Osteocyte (in vitro differentiated cells): ENCODE measurements around the gene RAET1E. TPM values are rescaled to one million over a fixed set of nuclear protein-coding genes. Genes with fewer than 3 reads are reported as not detected.
"Not testable (repeated sequence)": the region's sequence is repeated elsewhere in the genome, so short reads cannot be mapped to it uniquely, and the experiment has no call there.

ENCODE experiments used
- DNase-seq: peaks from one replicate; pipeline ENCODE4 v3.0.0; 2021; ENCODE audit warnings: mixed read lengths; ENCODE audit not compliant: unreplicated experiment; ENCODE audit errors: extremely low spot score
- H3K27ac Mint-ChIP-seq: one replicate; pipeline ENCODE4 v1.8.0; 2021; ENCODE audit warnings: mild to moderate bottlenecking, mixed read lengths; ENCODE audit not compliant: unreplicated experiment
- H3K27me3 Mint-ChIP-seq: one replicate; pipeline ENCODE4 v1.8.0; 2021; ENCODE audit warnings: mixed read lengths; ENCODE audit not compliant: unreplicated experiment
- H3K36me3 Mint-ChIP-seq: one replicate; pipeline ENCODE4 v1.8.0; 2021; ENCODE audit warnings: mixed read lengths; ENCODE audit not compliant: unreplicated experiment
- H3K4me1 Mint-ChIP-seq: one replicate; pipeline ENCODE4 v1.8.0; 2021; ENCODE audit warnings: mixed read lengths; ENCODE audit not compliant: unreplicated experiment
- H3K4me3 Mint-ChIP-seq: one replicate; pipeline ENCODE4 v1.8.0; 2021; ENCODE audit warnings: mild to moderate bottlenecking, moderate library complexity, mixed read lengths; ENCODE audit not compliant: unreplicated experiment
- H3K9me3 Mint-ChIP-seq: one replicate; pipeline ENCODE4 v1.8.0; 2021; ENCODE audit warnings: mixed read lengths; ENCODE audit not compliant: unreplicated experiment
- total RNA-seq: library from RNA; stranded (reverse); gene quantifications from 2 replicates; pipeline ENCODE4 v1.2.1, GENCODE V29; 2021
- TF ChIP-seq, protein P1 (sequence below): fragments of 200-600 bp; sonication (generic); IDR thresholded peaks from 2 replicates; pipeline ENCODE4 v1.5.0; 2021; ENCODE audit warnings: antibody characterized with exemption, mild to moderate bottlenecking, moderate library complexity

RAET1E gene
- total RNA-seq, 1 donor from 2014 or later = not detected

DNA sequence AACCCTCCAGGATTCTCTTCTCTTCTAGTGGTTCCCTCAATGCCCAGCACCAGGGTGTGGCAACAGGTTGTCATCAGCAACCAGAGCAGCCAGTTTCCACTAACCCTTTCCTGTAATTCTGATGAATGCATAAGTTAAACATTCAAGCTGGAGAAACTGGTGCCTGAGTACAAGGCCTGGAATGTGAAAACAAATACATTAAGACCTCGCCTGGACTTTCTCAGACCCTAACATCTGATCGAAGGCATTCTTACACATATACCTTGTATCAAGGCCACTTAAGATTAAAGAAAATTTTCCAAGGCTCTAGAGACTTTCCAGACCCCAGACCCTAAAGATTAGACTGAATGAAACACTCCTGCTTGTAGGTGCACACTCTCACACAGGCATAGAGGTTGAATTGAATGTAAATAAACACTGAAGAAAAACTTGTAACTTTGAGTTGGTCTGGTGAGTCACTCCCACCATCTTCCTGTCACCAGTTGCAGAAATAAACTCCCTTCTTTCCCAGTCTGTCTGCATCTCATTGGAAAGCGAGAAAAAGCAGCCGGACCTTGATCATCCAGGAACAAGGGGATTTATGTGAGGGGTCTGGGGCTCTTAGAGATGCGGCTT lies 42.8 kb downstream of the RAET1E start:
- Mint-ChIP-seq H3K4me1 (peaks cover 75% of the 10 kb centered on the region), H3K9me3 (no peaks in the 10 kb centered on the region), H3K27me3 (no peaks in the 10 kb centered on the region), H3K4me3 (peak overlapping the region; percentile 60), H3K36me3 (peaks cover 10% of the 10 kb centered on the region), H3K27ac (peak overlapping the region; percentile 96)
- no peak for DNase-seq
- TF ChIP-seq, protein P1, sequence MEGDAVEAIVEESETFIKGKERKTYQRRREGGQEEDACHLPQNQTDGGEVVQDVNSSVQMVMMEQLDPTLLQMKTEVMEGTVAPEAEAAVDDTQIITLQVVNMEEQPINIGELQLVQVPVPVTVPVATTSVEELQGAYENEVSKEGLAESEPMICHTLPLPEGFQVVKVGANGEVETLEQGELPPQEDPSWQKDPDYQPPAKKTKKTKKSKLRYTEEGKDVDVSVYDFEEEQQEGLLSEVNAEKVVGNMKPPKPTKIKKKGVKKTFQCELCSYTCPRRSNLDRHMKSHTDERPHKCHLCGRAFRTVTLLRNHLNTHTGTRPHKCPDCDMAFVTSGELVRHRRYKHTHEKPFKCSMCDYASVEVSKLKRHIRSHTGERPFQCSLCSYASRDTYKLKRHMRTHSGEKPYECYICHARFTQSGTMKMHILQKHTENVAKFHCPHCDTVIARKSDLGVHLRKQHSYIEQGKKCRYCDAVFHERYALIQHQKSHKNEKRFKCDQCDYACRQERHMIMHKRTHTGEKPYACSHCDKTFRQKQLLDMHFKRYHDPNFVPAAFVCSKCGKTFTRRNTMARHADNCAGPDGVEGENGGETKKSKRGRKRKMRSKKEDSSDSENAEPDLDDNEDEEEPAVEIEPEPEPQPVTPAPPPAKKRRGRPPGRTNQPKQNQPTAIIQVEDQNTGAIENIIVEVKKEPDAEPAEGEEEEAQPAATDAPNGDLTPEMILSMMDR = no peak

- peaks cover 13% of the 10 kb centered on the region for H3K36me3 Mint-ChIP-seq
- no peak for DNase-seq
- TF ChIP-seq, protein P1 = no peak
- H3K9me3 Mint-ChIP-seq = no peaks in the 10 kb centered on the region
- H3K4me1 Mint-ChIP-seq = peaks cover 73% of the 10 kb centered on the region
- no peaks in the 10 kb centered on the region for H3K27me3 Mint-ChIP-seq
- peak overlapping the region; percentile 96 for H3K27ac Mint-ChIP-seq
- peak overlapping the region; percentile 60 for H3K4me3 Mint-ChIP-seq
Observed at GRCh38 chr6:149854532-149854931, 43.4 kb downstream of the RAET1E start.

- DNase-seq, H3K27me3 Mint-ChIP-seq, H3K9me3 Mint-ChIP-seq, H3K4me3 Mint-ChIP-seq: not testable (repeated sequence)
- Mint-ChIP-seq H3K36me3 (peaks cover 13% of the 10 kb centered on the region), H3K4me1 (peaks cover 68% of the 10 kb centered on the region), H3K27ac (peak overlapping the region; percentile 96)
Observed at GRCh38 chr6:149854017-149854416, 43.9 kb downstream of the RAET1E start.

DNA sequence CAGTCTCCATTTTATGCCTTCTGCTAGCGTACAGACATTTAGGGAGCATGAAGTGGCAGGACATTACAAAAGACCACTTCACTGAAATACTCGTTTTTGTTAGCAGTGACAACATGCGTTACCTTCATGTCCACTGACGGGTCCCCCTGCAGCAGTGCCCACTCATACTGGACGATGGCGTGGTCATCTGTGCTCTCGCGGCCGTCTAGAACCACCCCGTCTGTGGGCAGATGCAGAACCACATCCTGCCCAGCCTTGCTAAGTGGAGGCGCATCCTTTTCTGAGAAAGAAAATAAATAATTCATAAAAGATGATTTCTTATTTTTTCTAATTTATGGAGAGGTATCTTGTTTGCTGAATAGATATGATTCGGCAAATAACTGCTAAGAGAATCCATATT lies 45.0 kb downstream of the RAET1E start:
- Mint-ChIP-seq H3K9me3 (no peaks in the 10 kb centered on the region), H3K27me3 (no peaks in the 10 kb centered on the region), H3K4me1 (peaks cover 62% of the 10 kb centered on the region), H3K27ac (peak overlapping the region; percentile 75), H3K36me3 (peaks cover 13% of the 10 kb centered on the region), H3K4me3 (no peak overlapping the region)
- no peak for DNase-seq
- TF ChIP-seq, protein P1 = no peak

DNA sequence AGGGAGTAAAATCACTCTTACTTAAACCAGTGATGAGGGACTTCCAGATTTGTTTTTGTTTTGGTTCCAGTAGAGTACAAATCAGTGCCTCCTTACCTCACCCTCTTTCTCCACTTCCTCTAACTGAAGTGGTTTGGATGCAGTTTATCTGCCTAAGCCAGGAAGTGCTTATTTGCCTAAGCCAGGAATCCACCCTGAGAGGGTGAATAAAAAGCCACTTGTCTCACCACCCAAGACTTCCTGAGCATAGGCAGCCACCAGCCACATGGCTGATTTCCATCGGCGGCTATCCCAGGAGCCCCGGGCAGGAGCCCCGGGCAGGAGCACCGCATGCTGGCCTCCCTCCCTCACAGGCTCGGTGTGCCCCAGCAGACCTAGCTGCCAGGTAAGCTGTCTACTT lies 45.7 kb downstream of the RAET1E start:
- Mint-ChIP-seq H3K4me3 (no peak overlapping the region), H3K9me3 (no peaks in the 10 kb centered on the region), H3K36me3 (peaks cover 13% of the 10 kb centered on the region), H3K27me3 (no peaks in the 10 kb centered on the region), H3K27ac (peak overlapping the region; percentile 75), H3K4me1 (peaks cover 61% of the 10 kb centered on the region)
- TF ChIP-seq, protein P1 = no peak
- no peak for DNase-seq
